WTC11 (cell line): ENCODE data around the gene IKBKG. TPM values are rescaled to one million over a fixed set of nuclear protein-coding genes. Genes with fewer than 3 reads are reported as not detected.

Source experiments
- ATAC-seq: fragments of 200-7000 bp; cut with Tn5 transposase; 2 replicates; pipeline ENCODE4 v1.10.0; 2021; ENCODE audit warnings: mild to moderate bottlenecking, moderate library complexity
- CTCF ChIA-PET: fragments of 300-600 bp; sonication (Branson Sonifier 250); formaldehyde crosslinking; loops from one replicate; lab custom pipeline; 2021; ENCODE audit warnings: antibody characterized with exemption; lab: Charles Lee
- POLR2A ChIA-PET: fragments of 350-600 bp; sonication (Branson Sonifier 250); formaldehyde crosslinking; loops from one replicate; lab custom pipeline; 2021; ENCODE audit warnings: antibody characterized with exemption; lab: Charles Lee
- DNase-seq: peaks from one replicate; pipeline ENCODE4 v3.0.0; 2021; ENCODE audit warnings: low spot score
- H3K27ac Mint-ChIP-seq: 2 replicates; pipeline ENCODE4 v1.8.0; 2021; ENCODE audit warnings: mixed read lengths
- H3K27me3 Mint-ChIP-seq: 2 replicates; pipeline ENCODE4 v1.8.0; 2021; ENCODE audit warnings: low read depth, mild to moderate bottlenecking, moderate library complexity, mixed read lengths
- H3K36me3 Mint-ChIP-seq: 2 replicates; pipeline ENCODE4 v1.8.0; 2021; ENCODE audit warnings: mixed read lengths
- H3K4me1 Mint-ChIP-seq: 2 replicates; pipeline ENCODE4 v1.8.0; 2022; ENCODE audit warnings: mixed read lengths
- H3K4me3 Mint-ChIP-seq: 2 replicates; pipeline ENCODE4 v1.8.0; 2021; ENCODE audit warnings: mild to moderate bottlenecking, moderate library complexity, mixed read lengths
- H3K9me3 Mint-ChIP-seq: 2 replicates; pipeline ENCODE4 v1.8.0; 2021; ENCODE audit warnings: mixed read lengths
- EMX1 ChIP-seq: fragments of 250-450 bp; sonication (Bioruptor Pico); IDR thresholded peaks from 2 replicates; pipeline ENCODE4 v1.8.0; 2021; ENCODE audit warnings: mild to moderate bottlenecking
- FOXJ3 ChIP-seq: sonication (generic); formaldehyde crosslinking; IDR thresholded peaks from 2 replicates; pipeline ENCODE4 v1.9.0; 2021; ENCODE audit warnings: missing genetic modification reagents, mild to moderate bottlenecking, borderline replicate concordance
- GABPB1 ChIP-seq: sonication (generic); formaldehyde crosslinking; IDR thresholded peaks from 2 replicates; pipeline ENCODE4 v1.8.1; 2023; ENCODE audit warnings: mild to moderate bottlenecking, missing genetic modification reagents
- MYBL2 ChIP-seq: sonication (generic); formaldehyde crosslinking; IDR thresholded peaks from 2 replicates; pipeline ENCODE4 v1.8.1; 2023; ENCODE audit warnings: mild to moderate bottlenecking, moderate library complexity, missing genetic modification reagents
- NR1H2 ChIP-seq: sonication (generic); formaldehyde crosslinking; IDR thresholded peaks from 2 replicates; pipeline ENCODE4 v1.9.0; 2021; ENCODE audit warnings: mild to moderate bottlenecking, moderate library complexity, missing genetic modification reagents
- NR2C2 ChIP-seq: sonication (generic); formaldehyde crosslinking; IDR thresholded peaks from 2 replicates; pipeline ENCODE4 v1.8.0; 2022; ENCODE audit warnings: mild to moderate bottlenecking, missing genetic modification reagents
- OVOL2 ChIP-seq: fragments of 250-450 bp; sonication (Bioruptor Pico); IDR thresholded peaks from 2 replicates; pipeline ENCODE4 v1.9.0; 2021; ENCODE audit warnings: mild to moderate bottlenecking, borderline replicate concordance
- SOX15 ChIP-seq: fragments of 250-450 bp; sonication (Bioruptor Pico); IDR thresholded peaks from 2 replicates; pipeline ENCODE4 v1.9.0; 2021; ENCODE audit warnings: mild to moderate bottlenecking
- ZNF121 ChIP-seq: sonication (generic); formaldehyde crosslinking; IDR thresholded peaks from 2 replicates; pipeline ENCODE4 v1.8.0; 2023; ENCODE audit warnings: missing genetic modification reagents
- ZNF219 ChIP-seq: sonication (generic); formaldehyde crosslinking; IDR thresholded peaks from 2 replicates; pipeline ENCODE4 v1.8.0; 2023; ENCODE audit warnings: missing genetic modification reagents, mild to moderate bottlenecking, borderline replicate concordance
- ZNF263 ChIP-seq: sonication (generic); formaldehyde crosslinking; IDR thresholded peaks from 2 replicates; pipeline ENCODE4 v1.8.1; 2022; ENCODE audit warnings: low read depth, mild to moderate bottlenecking, moderate library complexity, missing genetic modification reagents
- ZNF416 ChIP-seq: fragments of 250-450 bp; sonication (Bioruptor Pico); IDR thresholded peaks from 2 replicates; pipeline ENCODE4 v1.9.0; 2021; ENCODE audit warnings: mild to moderate bottlenecking, inconsistent platforms
- ZNF423 ChIP-seq: fragments of 250-450 bp; sonication (Bioruptor Pico); IDR thresholded peaks from 2 replicates; pipeline ENCODE4 v2.1.2; 2022; ENCODE audit warnings: mild to moderate bottlenecking, moderate library complexity
- total RNA-seq: library from RNA; stranded (reverse); gene quantifications from 3 replicates; pipeline ENCODE4 v1.2.3, GENCODE V29; 2021
- TF ChIP-seq, protein P1 (sequence below): fragments of 200-600 bp; IDR thresholded peaks from 2 replicates; pipeline ENCODE4 v1.8.0; 2022; ENCODE audit warnings: antibody characterized with exemption
- TF ChIP-seq, protein P2 (sequence below): sonication (generic); formaldehyde crosslinking; IDR thresholded peaks from 2 replicates; pipeline ENCODE4 v1.8.1; 2023; ENCODE audit warnings: mild to moderate bottlenecking, moderate library complexity, missing genetic modification reagents
- TF ChIP-seq, protein P3 (sequence below): sonication (generic); formaldehyde crosslinking; IDR thresholded peaks from 2 replicates; pipeline ENCODE4 v1.8.0; 2022; ENCODE audit warnings: mild to moderate bottlenecking, missing genetic modification reagents
- TF ChIP-seq, protein P4 (sequence below): sonication (generic); formaldehyde crosslinking; IDR thresholded peaks from 2 replicates; pipeline ENCODE4 v1.8.0; 2022; ENCODE audit warnings: mild to moderate bottlenecking, missing genetic modification reagents
- TF ChIP-seq, protein P5 (sequence below): sonication (generic); formaldehyde crosslinking; IDR thresholded peaks from 2 replicates; pipeline ENCODE4 v1.8.1; 2023; ENCODE audit warnings: mild to moderate bottlenecking, missing genetic modification reagents, borderline replicate concordance

IKBKG gene
- total RNA-seq, 1 experiment from 2014 or later = 29.1 TPM

DNA sequence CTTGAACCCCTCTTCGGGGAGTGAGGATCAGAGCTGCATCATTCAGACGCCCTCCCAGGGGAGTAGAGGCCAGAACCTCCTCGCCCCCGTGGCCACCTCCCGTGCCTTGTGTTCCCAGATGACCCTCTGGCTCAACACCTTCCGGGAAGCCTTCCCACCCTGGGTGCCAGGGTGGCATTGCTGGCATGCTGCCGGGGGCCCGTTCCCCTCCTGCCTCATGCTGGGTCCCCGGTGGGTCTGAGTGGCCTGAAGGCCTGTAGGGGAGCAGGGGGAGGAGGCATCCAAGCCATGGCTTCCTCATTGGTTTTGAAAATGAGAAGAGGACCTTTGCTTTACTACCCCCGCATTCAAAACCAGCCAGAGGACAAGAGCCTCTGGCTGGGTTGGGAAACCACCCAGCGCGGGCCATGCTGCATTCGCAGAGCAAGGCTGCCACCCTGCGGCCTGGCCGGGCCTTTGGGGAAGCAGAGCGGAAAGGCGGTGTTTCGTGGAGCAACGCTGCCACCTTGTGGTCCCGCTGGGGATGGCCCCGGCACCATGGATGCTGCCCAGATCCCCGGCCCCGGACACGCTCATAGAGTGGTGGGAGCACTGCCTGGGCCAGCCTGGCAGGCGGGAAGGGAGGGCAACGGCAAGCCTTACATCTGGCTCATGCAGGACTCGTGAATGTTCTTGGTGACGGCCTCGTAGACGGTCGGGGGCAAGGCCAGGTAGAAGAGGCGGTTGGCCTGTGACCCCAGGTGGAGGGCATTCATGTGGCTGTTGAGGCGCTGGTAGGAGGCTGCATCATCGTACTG is 12.7 kb upstream of the IKBKG start:
- TF ChIP-seq, protein P1, sequence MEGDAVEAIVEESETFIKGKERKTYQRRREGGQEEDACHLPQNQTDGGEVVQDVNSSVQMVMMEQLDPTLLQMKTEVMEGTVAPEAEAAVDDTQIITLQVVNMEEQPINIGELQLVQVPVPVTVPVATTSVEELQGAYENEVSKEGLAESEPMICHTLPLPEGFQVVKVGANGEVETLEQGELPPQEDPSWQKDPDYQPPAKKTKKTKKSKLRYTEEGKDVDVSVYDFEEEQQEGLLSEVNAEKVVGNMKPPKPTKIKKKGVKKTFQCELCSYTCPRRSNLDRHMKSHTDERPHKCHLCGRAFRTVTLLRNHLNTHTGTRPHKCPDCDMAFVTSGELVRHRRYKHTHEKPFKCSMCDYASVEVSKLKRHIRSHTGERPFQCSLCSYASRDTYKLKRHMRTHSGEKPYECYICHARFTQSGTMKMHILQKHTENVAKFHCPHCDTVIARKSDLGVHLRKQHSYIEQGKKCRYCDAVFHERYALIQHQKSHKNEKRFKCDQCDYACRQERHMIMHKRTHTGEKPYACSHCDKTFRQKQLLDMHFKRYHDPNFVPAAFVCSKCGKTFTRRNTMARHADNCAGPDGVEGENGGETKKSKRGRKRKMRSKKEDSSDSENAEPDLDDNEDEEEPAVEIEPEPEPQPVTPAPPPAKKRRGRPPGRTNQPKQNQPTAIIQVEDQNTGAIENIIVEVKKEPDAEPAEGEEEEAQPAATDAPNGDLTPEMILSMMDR = peak; percentile 76
- peak; percentile 81 for TF ChIP-seq ZNF121
- TF ChIP-seq, protein P2, sequence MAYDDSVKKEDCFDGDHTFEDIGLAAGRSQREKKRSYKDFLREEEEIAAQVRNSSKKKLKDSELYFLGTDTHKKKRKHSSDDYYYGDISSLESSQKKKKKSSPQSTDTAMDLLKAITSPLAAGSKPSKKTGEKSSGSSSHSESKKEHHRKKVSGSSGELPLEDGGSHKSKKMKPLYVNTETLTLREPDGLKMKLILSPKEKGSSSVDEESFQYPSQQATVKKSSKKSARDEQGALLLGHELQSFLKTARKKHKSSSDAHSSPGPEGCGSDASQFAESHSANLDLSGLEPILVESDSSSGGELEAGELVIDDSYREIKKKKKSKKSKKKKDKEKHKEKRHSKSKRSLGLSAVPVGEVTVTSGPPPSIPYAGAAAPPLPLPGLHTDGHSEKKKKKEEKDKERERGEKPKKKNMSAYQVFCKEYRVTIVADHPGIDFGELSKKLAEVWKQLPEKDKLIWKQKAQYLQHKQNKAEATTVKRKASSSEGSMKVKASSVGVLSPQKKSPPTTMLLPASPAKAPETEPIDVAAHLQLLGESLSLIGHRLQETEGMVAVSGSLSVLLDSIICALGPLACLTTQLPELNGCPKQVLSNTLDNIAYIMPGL = peak; percentile 51; the same call in 1 of the 2 replicates
- TF ChIP-seq, protein P3, sequence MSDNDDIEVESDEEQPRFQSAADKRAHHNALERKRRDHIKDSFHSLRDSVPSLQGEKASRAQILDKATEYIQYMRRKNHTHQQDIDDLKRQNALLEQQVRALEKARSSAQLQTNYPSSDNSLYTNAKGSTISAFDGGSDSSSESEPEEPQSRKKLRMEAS = 0 out of 2 replicates have a peak, but pooled peaks have one; percentile 14
- TF ChIP-seq ZNF263 = no peak
- ChIA-PET CTCF (interaction anchor here (0.7 to 2.2 kb wide), 2 partner anchors 44 to 161 kb away, joined by 3 to 7 read pairs; no protein-coding TSS in a partner anchor), POLR2A (interaction anchor here (0.8 kb wide), 1 partner anchor 94 kb away, joined by 3 read pairs; no protein-coding TSS in a partner anchor)
- Mint-ChIP-seq H3K36me3 (peaks cover 16% of the 10 kb centered on the region), H3K4me1 (no peaks in the 10 kb centered on the region), H3K9me3 (no peaks in the 10 kb centered on the region), H3K27me3 (no peaks in the 10 kb centered on the region), H3K27ac (no peak overlapping the region), H3K4me3 (no peak overlapping the region)
- peak; percentile 94 for ATAC-seq
- peak; percentile 86 for DNase-seq

DNA sequence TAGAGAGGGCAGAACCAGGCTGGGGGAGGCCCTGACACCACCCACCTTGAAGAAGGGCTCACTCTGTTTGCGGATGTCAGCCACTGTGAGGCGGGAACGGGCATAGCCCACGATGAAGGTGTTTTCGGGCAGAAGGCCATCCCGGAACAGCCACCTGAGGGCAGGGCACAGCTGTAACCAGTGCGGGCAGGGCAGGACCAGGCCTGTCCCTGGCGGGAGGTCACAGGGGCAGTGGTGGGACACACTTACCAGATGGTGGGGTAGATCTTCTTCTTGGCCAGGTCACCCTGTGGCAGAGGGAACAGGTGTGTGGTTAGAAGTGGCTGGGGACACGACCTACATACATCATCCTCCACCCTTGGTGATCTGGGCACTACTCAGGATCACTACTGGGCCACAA is 11.5 kb upstream of the IKBKG start:
- H3K4me3 Mint-ChIP-seq = no peak overlapping the region
- CTCF ChIA-PET = interaction anchor here (2.2 kb wide), 1 partner anchor 162 kb away, joined by 7 read pairs; no protein-coding TSS in a partner anchor
- POLR2A ChIA-PET = no interaction called here
- TF ChIP-seq MYBL2 = no peak
- TF ChIP-seq NR2C2 (CRISPR knock-in tag) = no peak
- TF ChIP-seq ZNF219 (CRISPR knock-in tag) = no peak
- TF ChIP-seq, protein P3 = no peak
- TF ChIP-seq EMX1 (CRISPR knock-in tag) = no peak
- TF ChIP-seq FOXJ3 (CRISPR knock-in tag) = no peak
- TF ChIP-seq GABPB1 = no peak
- TF ChIP-seq ZNF416 (CRISPR knock-in tag) = no peak
- TF ChIP-seq, protein P4, sequence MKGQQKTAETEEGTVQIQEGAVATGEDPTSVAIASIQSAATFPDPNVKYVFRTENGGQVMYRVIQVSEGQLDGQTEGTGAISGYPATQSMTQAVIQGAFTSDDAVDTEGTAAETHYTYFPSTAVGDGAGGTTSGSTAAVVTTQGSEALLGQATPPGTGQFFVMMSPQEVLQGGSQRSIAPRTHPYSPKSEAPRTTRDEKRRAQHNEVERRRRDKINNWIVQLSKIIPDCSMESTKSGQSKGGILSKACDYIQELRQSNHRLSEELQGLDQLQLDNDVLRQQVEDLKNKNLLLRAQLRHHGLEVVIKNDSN (CRISPR knock-in tag) = no peak
- TF ChIP-seq, protein P5, sequence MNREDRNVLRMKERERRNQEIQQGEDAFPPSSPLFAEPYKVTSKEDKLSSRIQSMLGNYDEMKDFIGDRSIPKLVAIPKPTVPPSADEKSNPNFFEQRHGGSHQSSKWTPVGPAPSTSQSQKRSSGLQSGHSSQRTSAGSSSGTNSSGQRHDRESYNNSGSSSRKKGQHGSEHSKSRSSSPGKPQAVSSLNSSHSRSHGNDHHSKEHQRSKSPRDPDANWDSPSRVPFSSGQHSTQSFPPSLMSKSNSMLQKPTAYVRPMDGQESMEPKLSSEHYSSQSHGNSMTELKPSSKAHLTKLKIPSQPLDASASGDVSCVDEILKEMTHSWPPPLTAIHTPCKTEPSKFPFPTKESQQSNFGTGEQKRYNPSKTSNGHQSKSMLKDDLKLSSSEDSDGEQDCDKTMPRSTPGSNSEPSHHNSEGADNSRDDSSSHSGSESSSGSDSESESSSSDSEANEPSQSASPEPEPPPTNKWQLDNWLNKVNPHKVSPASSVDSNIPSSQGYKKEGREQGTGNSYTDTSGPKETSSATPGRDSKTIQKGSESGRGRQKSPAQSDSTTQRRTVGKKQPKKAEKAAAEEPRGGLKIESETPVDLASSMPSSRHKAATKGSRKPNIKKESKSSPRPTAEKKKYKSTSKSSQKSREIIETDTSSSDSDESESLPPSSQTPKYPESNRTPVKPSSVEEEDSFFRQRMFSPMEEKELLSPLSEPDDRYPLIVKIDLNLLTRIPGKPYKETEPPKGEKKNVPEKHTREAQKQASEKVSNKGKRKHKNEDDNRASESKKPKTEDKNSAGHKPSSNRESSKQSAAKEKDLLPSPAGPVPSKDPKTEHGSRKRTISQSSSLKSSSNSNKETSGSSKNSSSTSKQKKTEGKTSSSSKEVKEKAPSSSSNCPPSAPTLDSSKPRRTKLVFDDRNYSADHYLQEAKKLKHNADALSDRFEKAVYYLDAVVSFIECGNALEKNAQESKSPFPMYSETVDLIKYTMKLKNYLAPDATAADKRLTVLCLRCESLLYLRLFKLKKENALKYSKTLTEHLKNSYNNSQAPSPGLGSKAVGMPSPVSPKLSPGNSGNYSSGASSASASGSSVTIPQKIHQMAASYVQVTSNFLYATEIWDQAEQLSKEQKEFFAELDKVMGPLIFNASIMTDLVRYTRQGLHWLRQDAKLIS (CRISPR knock-in tag) = no peak
- TF ChIP-seq NR1H2 (CRISPR knock-in tag) = no peak
- TF ChIP-seq ZNF423 (CRISPR knock-in tag) = no peak
- no peak for TF ChIP-seq SOX15 (CRISPR knock-in tag)
- TF ChIP-seq OVOL2 (CRISPR knock-in tag) = no peak
- H3K27me3 Mint-ChIP-seq = no peaks in the 10 kb centered on the region
- H3K27ac Mint-ChIP-seq = no peak overlapping the region
- no peaks in the 10 kb centered on the region for H3K4me1 Mint-ChIP-seq
- DNase-seq (no peak), ATAC-seq (no peak)
- H3K9me3 Mint-ChIP-seq = no peaks in the 10 kb centered on the region
- H3K36me3 Mint-ChIP-seq = peaks cover 14% of the 10 kb centered on the region
